M059J (cell line): Measurements from ENCODE around the gene CLDN24. TPM values are rescaled to one million over a fixed set of nuclear protein-coding genes. Genes with fewer than 3 reads are reported as not detected.

Experiments used
- DNase-seq: peaks from one replicate; pipeline ENCODE4 v3.0.0-alpha.2; 2012; ENCODE audit warnings: low read depth
- total RNA-seq: library from RNA; depleted of rRNA; stranded (reverse); fragments of >200 nt; shearing (Covaris generic); gene quantifications from 2 replicates; pipeline ENCODE4 v1.2.3, GENCODE V29; 2014; rRNA removed

Gene CLDN24
- total RNA-seq, 1 experiment from 2014 or later, result not detected

DNA sequence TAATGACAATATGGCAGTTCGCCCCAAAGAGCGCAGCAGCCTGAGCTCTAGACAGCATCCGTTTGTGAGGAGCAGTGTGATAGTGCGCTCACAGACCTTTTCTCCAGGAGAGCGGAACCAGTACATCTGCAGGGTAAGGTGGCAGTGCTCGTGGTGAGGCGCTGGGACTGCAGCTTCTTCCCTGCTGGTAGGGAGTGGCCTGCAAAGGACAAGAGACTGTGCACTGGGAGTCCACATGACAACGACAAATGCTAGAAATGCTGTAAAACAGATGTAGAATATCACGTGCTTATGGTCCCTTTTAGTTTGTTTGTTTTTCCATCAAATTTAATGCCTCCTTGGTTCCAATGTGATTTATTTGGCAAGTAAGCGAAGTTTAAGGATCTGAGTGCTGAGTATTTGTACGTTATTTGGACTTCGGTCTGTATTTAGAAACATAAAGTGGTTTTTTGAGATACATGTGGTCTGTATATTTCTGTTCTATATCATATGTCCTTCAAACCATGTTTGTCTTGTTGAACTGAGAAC is 37.9 kb downstream of the CLDN24 start:
- DNase-seq, result no peak

DNA sequence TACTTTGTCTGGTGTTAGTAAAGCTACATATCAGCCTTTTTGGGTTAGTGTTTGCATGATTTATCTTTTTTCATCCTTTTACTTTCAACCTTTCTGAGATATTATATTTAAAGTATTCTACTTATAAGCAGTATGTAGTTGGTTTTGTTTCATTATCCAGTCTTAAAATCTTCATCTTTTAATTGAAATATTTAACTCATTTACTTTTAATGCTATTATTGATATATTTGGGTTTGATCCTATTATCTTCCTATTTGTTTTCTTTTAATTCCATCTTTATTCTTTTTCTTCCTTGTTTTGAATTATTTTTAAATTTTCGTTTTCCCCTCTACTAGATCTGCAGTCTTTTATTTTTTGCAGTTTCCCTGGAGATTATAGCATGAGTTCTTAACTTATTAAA is 46.1 kb downstream of the CLDN24 start:
- DNase-seq, result no peak

DNA sequence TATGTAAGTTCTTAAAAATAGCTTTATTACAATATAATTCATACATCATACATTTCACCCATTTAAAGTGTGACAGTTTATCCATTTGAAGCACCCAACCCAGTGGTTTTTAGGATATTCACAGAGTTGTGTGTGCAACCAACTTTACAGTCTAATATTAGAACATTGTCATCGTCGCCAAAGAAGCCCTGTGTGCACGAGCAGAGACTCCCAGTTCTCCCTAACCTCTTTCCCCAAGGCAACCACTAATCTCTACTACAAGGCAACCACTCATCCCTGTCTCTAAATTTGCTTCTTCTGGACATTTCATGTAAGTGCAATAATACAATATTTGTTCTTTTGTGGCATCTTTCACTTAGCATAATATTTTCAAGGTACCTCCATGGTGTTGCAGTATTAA is 49.8 kb downstream of the CLDN24 start:
- DNase-seq, result no peak

Other genes starting within 250 kb of the CLDN24 start
- 9.0 and 16.7 TPM in 2 replicates for gene WWC2, start 223.2 kb downstream of the CLDN24 start, total RNA-seq
- 0.05 TPM in 1 of 2 replicates, not detected in the other for gene CLDN22, start 2.1 kb downstream of the CLDN24 start, total RNA-seq
- 30.7 and 31.8 TPM in 2 replicates for gene CDKN2AIP, start 122.2 kb upstream of the CLDN24 start, total RNA-seq
- 20.1 and 26.6 TPM in 2 replicates for gene ING2, start 182.6 kb upstream of the CLDN24 start, total RNA-seq